HUES6 (cell line): ENCODE measurements around the gene STIM1.
A peak's percentile ranks its signal among the peaks of the same experiment; 100 is the strongest.

Experiments
- H3K27ac ChIP-seq: 2 replicates; pipeline ENCODE4 v1.7.0; 2013; ENCODE audit warnings: low read depth, mild to moderate bottlenecking, low read length, inconsistent platforms
- H3K27me3 ChIP-seq: 2 replicates; pipeline ENCODE4 v1.6.1; 2013; ENCODE audit warnings: low read length; ENCODE audit not compliant: control insufficient read depth, insufficient read depth
- H3K36me3 ChIP-seq: 2 replicates; pipeline ENCODE4 v1.6.1; 2013; ENCODE audit warnings: low read length; ENCODE audit not compliant: control insufficient read depth, insufficient read depth
- H3K4me1 ChIP-seq: 2 replicates; pipeline ENCODE4 v1.6.1; 2013; ENCODE audit warnings: low read length; ENCODE audit not compliant: control insufficient read depth, insufficient read depth
- H3K4me3 ChIP-seq: 2 replicates; pipeline ENCODE4 v1.5.1; 2013; ENCODE audit warnings: low read depth, low read length
- H3K9ac ChIP-seq: one replicate; pipeline ENCODE4 v1.6.1; 2013; ENCODE audit warnings: mild to moderate bottlenecking, low read length
- H3K9me3 ChIP-seq: 2 replicates; pipeline ENCODE4 v1.6.1; 2013; ENCODE audit warnings: low read depth, low read length; ENCODE audit not compliant: control insufficient read depth, insufficient read depth

The STIM1 gene

DNA sequence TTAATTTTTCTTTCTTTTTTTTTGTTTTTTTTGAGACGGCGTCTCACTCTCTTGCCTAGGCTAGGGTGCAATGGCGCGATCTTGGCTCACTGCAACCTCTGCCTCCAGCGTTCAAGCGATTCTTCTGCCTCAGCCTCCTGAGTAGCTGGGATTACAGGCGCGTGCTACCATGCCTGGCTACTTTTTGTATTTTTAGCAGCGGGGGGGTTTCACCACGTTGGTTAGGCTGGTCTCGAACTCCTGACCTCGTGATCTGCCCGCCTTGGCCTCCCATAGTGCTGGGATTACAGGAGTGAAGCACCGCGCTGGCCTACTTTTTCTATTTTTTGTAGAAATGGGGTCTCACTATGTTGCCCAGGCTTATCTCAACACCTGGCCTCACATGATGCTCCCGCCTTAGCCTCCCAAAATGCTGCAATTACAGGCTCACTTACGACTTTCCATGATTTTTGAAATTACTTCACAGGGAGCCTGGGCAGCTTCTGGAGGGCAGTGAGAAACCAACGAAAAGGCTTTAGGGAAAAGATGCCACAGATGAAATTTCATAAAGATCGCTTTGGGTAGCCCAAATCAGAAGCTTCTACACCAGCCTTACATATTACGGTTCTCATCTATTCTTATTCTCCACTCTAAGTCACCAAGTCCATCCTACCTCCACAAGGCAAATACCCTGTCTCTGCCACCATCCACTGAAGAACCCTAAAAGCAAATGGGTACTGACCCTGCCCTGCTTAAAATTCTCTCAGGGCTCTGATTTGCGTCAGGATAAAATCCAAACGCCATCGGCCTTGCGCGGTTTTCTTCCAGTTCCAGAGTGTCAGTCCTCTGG is 238.3 kb downstream of the STIM1 start:
- H3K9me3 ChIP-seq = no peaks in the 10 kb centered on the region
- H3K9ac ChIP-seq = peak overlapping the region; percentile 75
- H3K27ac ChIP-seq = peak overlapping the region; percentile 55; the same call in 1 of the 2 replicates
- H3K4me1 ChIP-seq = peaks cover 14% of the 10 kb centered on the region; the same call in 1 of the 2 replicates
- H3K27me3 ChIP-seq = no peaks in the 10 kb centered on the region
- peak overlapping the region; percentile 90 for H3K4me3 ChIP-seq
- peaks cover 4% of the 10 kb centered on the region for H3K36me3 ChIP-seq

DNA sequence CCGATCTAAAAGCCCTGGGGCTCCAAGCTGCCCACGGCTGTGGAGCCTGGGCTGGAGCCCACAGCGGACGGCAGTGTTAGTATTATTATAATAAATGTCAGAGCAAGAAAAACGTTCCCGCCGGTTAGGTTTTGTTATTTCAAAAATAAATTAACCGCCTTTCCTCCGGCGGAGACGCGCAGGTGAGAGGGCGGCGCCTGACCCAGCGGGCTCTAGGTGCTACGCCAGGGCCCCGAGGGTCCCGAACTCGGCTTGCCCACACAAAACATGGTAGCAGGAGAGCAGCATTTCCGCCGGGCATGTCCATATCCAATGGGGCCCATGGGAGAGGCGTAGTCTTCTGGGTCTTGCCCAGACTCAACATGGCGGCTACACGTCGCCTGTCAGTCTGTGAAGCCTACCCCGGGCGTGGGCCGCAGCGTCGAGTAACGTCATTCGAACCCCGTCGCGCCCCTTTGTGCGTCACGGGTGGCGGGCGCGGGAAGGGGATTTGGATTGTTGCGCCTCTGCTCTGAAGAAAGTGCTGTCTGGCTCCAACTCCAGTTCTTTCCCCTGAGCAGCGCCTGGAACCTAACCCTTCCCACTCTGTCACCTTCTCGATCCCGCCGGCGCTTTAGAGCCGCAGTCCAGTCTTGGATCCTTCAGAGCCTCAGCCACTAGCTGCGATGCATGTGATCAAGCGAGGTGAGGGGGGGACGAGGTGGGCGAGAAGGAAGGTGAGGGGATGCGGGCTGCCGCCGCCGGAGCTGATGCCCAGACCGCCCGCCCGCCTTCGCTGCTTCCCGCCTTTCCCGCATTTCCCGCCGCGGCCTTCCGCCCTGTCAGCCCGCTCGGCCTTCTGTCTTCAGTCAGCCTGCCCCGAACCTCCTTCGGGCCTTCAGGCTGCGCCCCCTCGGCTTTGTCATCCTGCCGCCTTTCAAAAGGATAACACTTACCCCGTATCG is 239.2 kb downstream of the STIM1 start, which contains the start of gene RRM1:
Gene RRM1 (plus strand): TSS at position 452 of the 944 bp plus-strand sequence. CDS start 214 bp downstream, at position 666.
- peak within 1 kb of the TSS; percentile 81; the same call in 1 of the 2 replicates for H3K27ac ChIP-seq
- H3K4me3 ChIP-seq = peak within 1 kb of the TSS; percentile 90
- peaks cover 4% of the 10 kb centered on the region for H3K36me3 ChIP-seq
- peaks cover 14% of the 10 kb centered on the region; the same call in 1 of the 2 replicates for H3K4me1 ChIP-seq
- H3K27me3 ChIP-seq = no peaks in the 10 kb centered on the region
- H3K9me3 ChIP-seq = no peaks in the 10 kb centered on the region
- peak within 1 kb of the TSS; percentile 95 for H3K9ac ChIP-seq

DNA sequence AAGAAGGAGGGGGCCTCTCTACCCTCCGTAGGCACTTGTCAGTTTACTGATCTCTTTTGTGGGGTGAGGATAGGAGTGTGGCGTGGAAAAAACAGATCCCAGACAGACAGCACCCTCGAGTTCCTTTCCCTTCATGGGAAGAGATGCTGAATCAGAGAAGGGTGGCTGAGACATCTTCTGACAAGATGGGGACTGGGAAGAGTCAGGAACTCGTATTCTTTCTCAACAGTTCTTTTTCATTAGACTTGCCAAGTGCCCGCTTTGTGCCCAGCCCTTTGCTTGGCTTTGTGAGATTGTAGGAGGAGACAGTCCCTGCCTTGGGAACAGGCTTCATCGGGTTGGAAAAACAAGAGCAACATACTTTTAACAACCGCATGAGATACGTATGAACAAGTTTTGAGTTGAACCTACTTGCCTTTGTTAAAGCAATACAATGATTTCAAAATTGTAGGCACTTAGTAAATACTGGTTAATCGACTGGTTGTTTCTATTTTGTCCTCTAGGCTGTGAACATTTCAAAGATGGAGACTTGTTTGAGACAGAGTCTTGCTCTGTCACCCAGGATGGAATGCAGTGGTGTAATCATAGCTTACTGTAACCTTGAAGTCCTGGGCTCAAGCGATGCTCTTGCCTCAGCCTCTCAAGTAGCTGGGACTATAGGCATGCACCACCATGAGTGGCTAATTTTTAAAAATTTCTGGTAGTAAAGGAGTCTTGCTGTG is 240.2 kb downstream of the STIM1 start:
- peaks cover 14% of the 10 kb centered on the region; the same call in 1 of the 2 replicates for H3K4me1 ChIP-seq
- H3K9me3 ChIP-seq = no peaks in the 10 kb centered on the region
- peaks cover 4% of the 10 kb centered on the region for H3K36me3 ChIP-seq
- H3K27ac ChIP-seq = peak overlapping the region; percentile 81; the same call in 1 of the 2 replicates
- H3K9ac ChIP-seq = peak overlapping the region; percentile 95
- no peaks in the 10 kb centered on the region for H3K27me3 ChIP-seq
- H3K4me3 ChIP-seq = peak overlapping the region; percentile 90

DNA sequence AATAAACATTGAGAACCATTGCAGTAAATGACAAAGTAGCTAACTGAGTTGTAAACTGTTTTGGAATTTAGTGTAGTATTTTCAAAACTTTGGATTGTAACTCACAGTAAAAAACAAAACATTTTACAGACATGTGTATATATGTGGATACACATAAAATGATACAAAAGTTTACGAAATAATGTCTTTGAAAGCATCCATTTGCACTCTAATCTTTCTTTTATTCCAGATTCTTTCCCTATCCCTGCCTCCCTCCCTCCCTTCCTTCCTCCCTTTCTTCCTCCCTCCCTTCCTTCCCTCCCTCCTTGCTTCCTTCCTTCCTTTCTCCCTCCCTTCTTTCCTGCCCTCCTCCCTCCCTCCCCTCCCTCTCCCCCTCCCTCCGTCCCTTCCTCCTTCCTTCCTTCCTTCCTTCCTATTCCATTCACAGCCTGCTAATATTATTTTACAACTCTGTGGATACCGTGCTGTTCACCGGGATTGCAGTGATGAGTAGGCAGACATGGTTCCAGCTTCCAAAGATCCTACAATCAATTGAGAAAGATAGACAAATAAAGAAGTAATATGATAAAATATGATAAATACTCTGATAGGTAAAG is 242.7 kb downstream of the STIM1 start:
- Histone ChIP-seq H3K9me3 (no peaks in the 10 kb centered on the region), H3K27me3 (no peaks in the 10 kb centered on the region), H3K4me1 (peaks cover 14% of the 10 kb centered on the region; the same call in 1 of the 2 replicates), H3K4me3 (no peak overlapping the region), H3K27ac (no peak overlapping the region), H3K9ac (no peak overlapping the region), H3K36me3 (peaks cover 10% of the 10 kb centered on the region)

DNA sequence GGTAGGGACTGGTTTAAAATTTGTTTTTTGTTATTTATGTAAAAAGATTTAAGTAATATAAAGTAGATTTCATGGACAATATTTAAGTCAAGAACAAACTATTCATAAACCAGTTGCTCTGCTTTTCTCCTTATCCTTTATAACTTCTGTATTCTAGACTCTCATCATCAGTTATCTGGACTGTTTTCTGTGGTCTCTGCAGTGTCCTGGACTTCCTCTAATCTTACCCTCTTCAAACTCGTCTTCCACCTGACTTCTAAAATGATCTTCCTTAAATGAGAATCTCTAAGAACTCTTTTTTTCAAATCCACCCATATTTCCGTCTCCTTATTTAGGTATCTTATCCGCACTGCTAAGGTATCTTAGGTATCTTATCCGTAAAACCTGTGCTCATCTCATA is 247.2 kb downstream of the STIM1 start:
- Histone ChIP-seq H3K27ac (no peak overlapping the region), H3K9ac (no peak overlapping the region), H3K36me3 (peaks cover 47% of the 10 kb centered on the region), H3K9me3 (no peaks in the 10 kb centered on the region), H3K4me1 (peaks cover under 1% of the 10 kb centered on the region; the same call in 1 of the 2 replicates), H3K4me3 (no peak overlapping the region), H3K27me3 (no peaks in the 10 kb centered on the region)

DNA sequence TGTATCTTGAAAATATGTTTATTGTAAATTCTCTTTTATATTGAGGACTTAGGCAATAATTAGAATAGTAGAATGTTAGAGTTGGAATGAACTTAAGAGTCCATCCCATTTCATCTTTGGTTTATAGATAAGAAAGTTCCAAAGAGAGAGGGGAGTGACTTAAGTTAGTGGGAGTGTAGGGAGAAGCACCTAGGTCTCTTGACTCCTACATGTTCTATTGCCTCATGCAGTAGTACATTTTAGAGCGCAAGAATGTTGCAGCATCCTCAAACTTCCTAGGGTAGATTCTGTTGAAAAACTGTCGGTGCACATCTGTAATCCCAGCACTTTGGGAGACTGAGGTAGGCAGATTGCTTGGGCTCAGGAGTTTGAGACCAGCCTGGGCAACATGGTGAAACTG is 247.8 kb downstream of the STIM1 start:
- Histone ChIP-seq H3K27me3 (no peaks in the 10 kb centered on the region), H3K4me3 (no peak overlapping the region), H3K36me3 (peaks cover 51% of the 10 kb centered on the region), H3K9ac (no peak overlapping the region), H3K9me3 (no peaks in the 10 kb centered on the region), H3K27ac (no peak overlapping the region), H3K4me1 (no peaks in the 10 kb centered on the region; the same call in 1 of the 2 replicates)

DNA sequence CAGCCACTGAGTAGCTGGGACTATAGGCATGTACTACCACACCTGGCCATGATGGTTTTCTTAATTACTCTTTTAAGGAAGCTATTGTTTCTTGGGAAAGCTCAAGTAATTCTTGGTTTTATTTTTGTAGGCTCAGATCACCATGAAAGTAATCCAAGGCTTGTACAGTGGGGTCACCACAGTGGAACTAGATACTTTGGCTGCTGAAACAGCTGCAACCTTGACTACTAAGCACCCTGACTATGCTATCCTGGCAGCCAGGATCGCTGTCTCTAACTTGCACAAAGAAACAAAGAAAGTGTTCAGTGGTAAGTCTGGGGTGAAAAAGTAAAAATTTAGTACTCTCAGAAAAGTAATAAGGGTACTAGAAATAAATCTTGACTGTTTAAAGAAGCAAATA is 250.5 kb downstream of the STIM1 start:
- Histone ChIP-seq H3K27ac (no peak overlapping the region), H3K36me3 (peaks cover 64% of the 10 kb centered on the region)

DNA sequence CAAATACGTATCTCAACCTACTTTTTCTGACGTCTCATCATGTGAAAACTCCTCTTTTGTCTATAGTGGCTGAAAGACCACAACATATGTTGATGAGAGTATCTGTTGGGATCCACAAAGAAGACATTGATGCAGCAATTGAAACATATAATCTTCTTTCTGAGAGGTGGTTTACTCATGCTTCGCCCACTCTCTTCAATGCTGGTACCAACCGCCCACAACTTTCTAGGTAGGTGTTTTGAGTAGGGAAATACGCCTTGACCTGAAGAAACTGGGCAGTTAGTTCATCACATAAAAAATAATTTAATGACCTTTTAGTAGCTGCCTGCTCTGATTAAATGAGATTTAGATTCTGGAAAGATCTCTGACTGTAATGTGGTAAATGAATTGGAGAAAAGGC is 256.4 kb downstream of the STIM1 start:
- Histone ChIP-seq H3K9me3 (no peaks in the 10 kb centered on the region), H3K4me1 (no peaks in the 10 kb centered on the region), H3K27ac (no peak overlapping the region), H3K36me3 (peaks cover 74% of the 10 kb centered on the region), H3K9ac (no peak overlapping the region), H3K27me3 (no peaks in the 10 kb centered on the region), H3K4me3 (no peak overlapping the region)

More for the DNA sequence above, 250.5 kb downstream of the STIM1 start:
- Histone ChIP-seq H3K27me3 (no peaks in the 10 kb centered on the region), H3K4me3 (no peak overlapping the region), H3K9me3 (no peaks in the 10 kb centered on the region), H3K4me1 (no peaks in the 10 kb centered on the region), H3K9ac (no peak overlapping the region)

DNA sequence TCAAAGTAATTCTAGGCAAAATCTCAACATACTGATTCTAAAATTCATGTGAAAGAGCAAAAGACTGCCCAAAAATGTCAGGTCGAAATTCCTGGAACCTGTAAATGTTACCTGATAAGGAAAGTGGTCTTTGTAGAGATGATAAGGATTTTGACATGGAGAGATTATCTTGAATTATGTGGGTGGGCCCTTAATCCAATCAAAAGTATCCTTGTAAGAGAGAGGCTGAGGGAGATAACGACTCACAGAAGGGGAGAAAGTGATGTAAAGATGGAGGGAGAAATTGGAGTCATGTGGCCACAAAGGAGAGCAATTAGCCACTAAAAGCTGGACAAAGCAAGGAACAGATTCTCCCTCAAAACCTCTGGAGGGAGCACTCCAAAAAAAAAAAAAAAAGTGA is 259.7 kb downstream of the STIM1 start:
- H3K9me3 ChIP-seq = no peaks in the 10 kb centered on the region
- H3K4me3 ChIP-seq = no peak overlapping the region
- H3K9ac ChIP-seq = no peak overlapping the region
- no peaks in the 10 kb centered on the region for H3K4me1 ChIP-seq
- no peak overlapping the region for H3K27ac ChIP-seq
- H3K36me3 ChIP-seq = peaks cover 70% of the 10 kb centered on the region
- no peaks in the 10 kb centered on the region for H3K27me3 ChIP-seq

DNA sequence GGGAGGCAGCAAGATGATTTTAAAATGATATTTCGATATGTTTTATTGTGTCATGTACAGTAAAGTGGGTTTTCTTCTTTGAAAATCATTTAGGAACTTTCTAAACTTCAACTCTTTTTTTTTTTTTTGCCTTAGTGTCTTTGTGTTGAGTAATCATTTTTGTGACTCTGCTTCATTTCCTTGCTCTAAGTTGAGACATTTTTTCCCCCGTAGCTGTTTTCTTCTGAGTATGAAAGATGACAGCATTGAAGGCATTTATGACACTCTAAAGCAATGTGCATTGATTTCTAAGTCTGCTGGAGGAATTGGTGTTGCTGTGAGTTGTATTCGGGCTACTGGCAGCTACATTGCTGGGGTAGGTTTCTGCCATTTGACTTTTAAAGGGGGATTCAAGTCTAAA is 262.6 kb downstream of the STIM1 start:
- Histone ChIP-seq H3K27ac (no peak overlapping the region), H3K9me3 (no peaks in the 10 kb centered on the region)

More for the DNA sequence above, 262.6 kb downstream of the STIM1 start:
- Histone ChIP-seq H3K4me1 (no peaks in the 10 kb centered on the region), H3K4me3 (no peak overlapping the region), H3K9ac (no peak overlapping the region), H3K27me3 (no peaks in the 10 kb centered on the region), H3K36me3 (peaks cover 68% of the 10 kb centered on the region)
